DND-41 (cell line): ENCODE data around the gene ALDOC.

Source experiments
- CTCF ChIP-seq: IDR thresholded peaks from 2 replicates; pipeline ENCODE4 v1.5.1; 2012; ENCODE audit warnings: borderline replicate concordance, low read length, moderate library complexity, mild to moderate bottlenecking; ENCODE audit not compliant: poor library complexity, severe bottlenecking; ENCODE audit errors: extremely low read depth
- EZH2 ChIP-seq: IDR thresholded peaks from 3 replicates; pipeline ENCODE4 v1.6.1; 2012; ENCODE audit warnings: borderline replicate concordance, low read depth, mild to moderate bottlenecking, moderate library complexity, low read length, inconsistent platforms; ENCODE audit not compliant: severe bottlenecking

DNA sequence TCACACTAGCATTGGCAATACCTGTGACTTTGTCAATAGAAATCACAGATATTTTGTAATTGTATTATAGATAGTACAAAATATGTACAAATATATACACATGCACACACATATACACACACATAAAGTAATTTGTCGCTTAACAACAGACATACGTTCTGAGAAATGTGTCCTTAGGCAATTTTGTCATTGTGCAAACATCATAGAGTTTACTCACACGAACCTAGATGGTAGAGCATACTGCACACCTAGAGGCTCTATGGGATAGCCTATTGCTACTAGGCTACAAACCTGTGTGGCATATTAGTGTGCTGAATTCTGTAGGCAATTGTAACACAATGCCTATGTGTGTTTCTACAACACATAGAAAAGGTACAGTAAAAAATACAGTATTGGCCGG is 35.3 kb downstream of the ALDOC start:
- TF ChIP-seq CTCF (no peak), EZH2 (no peak)
